ENCODE results near the gene SUN2.

SUN2 gene

GRCh38 chr22:38699143-38699542 is 56.7 kb downstream of the SUN2 start:
- ChIA-PET POLR2A (interaction anchor here (0.8 to 8.0 kb wide), 5 partner anchors 8 to 300 kb away, joined by 3 to 60 read pairs (median 4); partner anchors contain the start of gene TOMM22), CTCF (interaction anchor here (1.0 to 2.9 kb wide), 3 partner anchors 18 to 71 kb away, joined by 3 to 20 read pairs (median 3); partner anchors contain the start of gene TOMM22)
- Histone ChIP-seq H3K36me3 (ENCODE audit: control insufficient read depth in 2 of 2, insufficient read depth in 1 of 2, low read length in 2 of 2) (peaks cover 4 to 34% of the 10 kb centered on the region in 2 experiments; a peak in 2 of 3 replicates), H3K27ac (ENCODE audit: extremely low read depth, low read depth, low read length) (no peak overlapping the region), H3K4me3 (ENCODE audit: low read depth, low read length) (peak overlapping the region; percentile 76), H3K4me1 (ENCODE audit: control insufficient read depth, insufficient read depth, low read length) (peaks cover 3% of the 10 kb centered on the region; the same call in 1 of the 2 replicates), H3K9me3 (ENCODE audit: control insufficient read depth, insufficient read depth, low read depth, low read length) (no peaks in the 10 kb centered on the region)
- TF ChIP-seq ZFHX2 (tag by site-specific recombination; conservative IDR thresholded peaks at IDR 0.05) (no peak), OVOL3 (tag by site-specific recombination; IDR thresholded peaks at IDR 0.05) (no peak), MZF1 (tag by site-specific recombination; IDR thresholded peaks at IDR 0.05; ENCODE audit: borderline replicate concordance) (no peak), ZNF350 (tag by site-specific recombination; IDR thresholded peaks at IDR 0.05) (no peak), ATF2 (tag by site-specific recombination; IDR thresholded peaks at IDR 0.05; ENCODE audit: low read depth) (no peak), ZNF664 (tag by site-specific recombination; IDR thresholded peaks at IDR 0.05) (no peak), GLIS2 (tag by site-specific recombination; IDR thresholded peaks at IDR 0.05) (no peak), ZBTB21 (tag by site-specific recombination; IDR thresholded peaks at IDR 0.05) (no peak), PRDM4 (tag by site-specific recombination; IDR thresholded peaks at IDR 0.05) (no peak), ZBTB7A (tag by site-specific recombination; IDR thresholded peaks at IDR 0.05; ENCODE audit: low read depth) (no peak), REST (tag by site-specific recombination; IDR thresholded peaks at IDR 0.05) (no peak)

GRCh38 chr22:38698407-38699094 is 57.2 kb downstream of the SUN2 start:
- Histone ChIP-seq H3K4me3 (ENCODE audit: low read depth, low read length) (peak overlapping the region; percentile 76), H3K4me1 (ENCODE audit: control insufficient read depth, insufficient read depth, low read length) (peaks cover 3% of the 10 kb centered on the region; the same call in 1 of the 2 replicates), H3K9me3 (ENCODE audit: control insufficient read depth, insufficient read depth, low read depth, low read length) (no peaks in the 10 kb centered on the region), H3K27ac (ENCODE audit: extremely low read depth, low read depth, low read length) (no peak overlapping the region), H3K36me3 (ENCODE audit: control insufficient read depth in 2 of 2, insufficient read depth in 1 of 2, low read length in 2 of 2) (peaks cover 4 to 34% of the 10 kb centered on the region in 2 experiments; a peak in 2 of 3 replicates)
- TF ChIP-seq ZNF133 (tag by site-specific recombination; IDR thresholded peaks at IDR 0.05) (no peak), EGR2 (tag by site-specific recombination; IDR thresholded peaks at IDR 0.05; ENCODE audit: low read depth) (no peak), KLF7 (tag by site-specific recombination; IDR thresholded peaks at IDR 0.05; ENCODE audit: borderline replicate concordance) (no peak), ZNF645 (tag by site-specific recombination; IDR thresholded peaks at IDR 0.05) (no peak), OVOL3 (tag by site-specific recombination; IDR thresholded peaks at IDR 0.05) (no peak), PRDM10 (tag by site-specific recombination; IDR thresholded peaks at IDR 0.05) (peak; percentile 51), ZNF660 (tag by site-specific recombination; IDR thresholded peaks at IDR 0.05) (peak; percentile 59; the same call in 1 of the 2 replicates), ZNF19 (tag by site-specific recombination; IDR thresholded peaks at IDR 0.05; ENCODE audit: low read depth) (no peak)
- ChIA-PET POLR2A (interaction anchor here (0.5 to 8.0 kb wide), 7 partner anchors 9 to 300 kb away, joined by 3 to 60 read pairs (median 4); partner anchors contain the start of gene TOMM22), CTCF (interaction anchor here (0.6 to 2.9 kb wide), 6 partner anchors 17 to 199 kb away, joined by 3 to 20 read pairs (median 4); partner anchors contain the start of gene TOMM22)

Measured in HEK293 (cell line).